Superior temporal gyrus (tissue), 1 donor: ENCODE results near the gene LAP3.

ENCODE experiments used
- DNase-seq: peaks from one replicate; pipeline ENCODE4 v3.0.0-alpha.2; 2016; ENCODE audit errors: extremely low spot score

LAP3 gene

DNA sequence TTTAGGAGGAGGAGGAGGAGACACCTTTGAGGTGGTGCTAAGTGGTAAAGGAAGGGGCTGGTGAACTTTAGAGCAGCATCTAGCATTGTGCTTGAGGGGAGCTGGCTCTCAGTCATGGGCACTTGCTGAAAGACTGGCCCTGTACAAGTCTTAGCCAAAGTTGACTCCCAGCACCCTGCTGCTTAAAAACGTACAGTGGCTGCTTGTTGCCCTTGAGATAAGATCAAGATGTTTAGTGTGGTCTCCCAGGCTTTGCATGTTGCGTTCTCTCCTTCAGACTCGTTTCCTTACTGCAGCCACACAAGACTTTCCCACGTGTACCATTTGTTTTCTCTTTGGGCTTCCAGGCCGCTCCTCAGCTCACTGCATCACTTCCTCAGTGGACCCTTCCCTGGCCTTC is 39.3 kb downstream of the LAP3 start:
- DNase-seq = no peak

DNA sequence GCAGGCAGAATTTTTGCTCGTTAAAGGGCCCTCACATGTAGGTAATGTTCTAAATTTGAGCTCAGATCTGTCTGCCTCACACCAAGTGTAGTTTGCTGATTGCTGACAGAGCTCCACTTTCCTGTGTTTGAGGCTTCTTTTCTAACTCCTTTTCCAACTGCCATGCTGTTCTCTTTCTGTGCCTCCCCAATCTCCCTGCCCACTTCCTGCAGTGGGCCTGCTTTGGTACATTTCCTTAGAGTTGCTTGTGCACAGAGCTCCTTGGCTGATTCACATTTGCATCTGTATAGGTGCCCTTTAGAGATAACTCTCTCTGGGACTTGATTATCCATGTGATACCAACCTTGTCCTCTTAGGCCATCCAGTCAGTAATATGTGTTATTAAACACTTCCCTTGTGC is 41.9 kb downstream of the LAP3 start:
- DNase-seq = no peak

DNA sequence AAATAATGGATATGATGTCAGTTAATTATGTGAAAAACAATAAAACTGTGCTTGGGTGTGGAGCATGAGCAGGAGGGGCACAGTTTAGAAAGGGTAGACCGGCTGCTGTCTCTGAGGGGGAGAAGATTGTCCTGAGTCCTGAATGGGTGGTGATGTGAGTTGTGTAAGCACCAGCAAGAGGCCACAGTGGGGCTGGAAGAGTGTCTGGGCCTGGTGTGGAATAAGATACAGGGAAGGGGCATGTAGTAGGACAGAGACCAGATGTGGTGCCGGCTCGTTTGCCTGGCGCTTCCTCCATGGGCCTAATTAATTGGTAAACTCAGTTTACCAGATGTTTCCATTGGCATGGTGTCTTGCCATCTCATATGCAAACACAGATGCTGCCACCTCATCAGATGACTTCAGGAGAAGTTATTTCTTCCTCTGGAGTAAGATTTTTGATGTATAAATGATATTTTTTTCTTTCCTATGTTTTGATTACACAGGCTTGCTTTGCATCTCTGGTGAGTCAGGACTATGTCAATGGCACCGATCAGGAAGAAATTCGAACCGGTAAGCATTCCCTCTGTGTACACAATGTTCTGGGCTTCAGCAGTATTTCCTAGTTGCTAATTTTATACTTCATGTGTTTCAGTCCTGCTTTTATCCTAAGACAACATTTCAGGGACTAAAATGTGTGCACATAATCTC is 42.6 kb downstream of the LAP3 start:
- DNase-seq = no peak

DNA sequence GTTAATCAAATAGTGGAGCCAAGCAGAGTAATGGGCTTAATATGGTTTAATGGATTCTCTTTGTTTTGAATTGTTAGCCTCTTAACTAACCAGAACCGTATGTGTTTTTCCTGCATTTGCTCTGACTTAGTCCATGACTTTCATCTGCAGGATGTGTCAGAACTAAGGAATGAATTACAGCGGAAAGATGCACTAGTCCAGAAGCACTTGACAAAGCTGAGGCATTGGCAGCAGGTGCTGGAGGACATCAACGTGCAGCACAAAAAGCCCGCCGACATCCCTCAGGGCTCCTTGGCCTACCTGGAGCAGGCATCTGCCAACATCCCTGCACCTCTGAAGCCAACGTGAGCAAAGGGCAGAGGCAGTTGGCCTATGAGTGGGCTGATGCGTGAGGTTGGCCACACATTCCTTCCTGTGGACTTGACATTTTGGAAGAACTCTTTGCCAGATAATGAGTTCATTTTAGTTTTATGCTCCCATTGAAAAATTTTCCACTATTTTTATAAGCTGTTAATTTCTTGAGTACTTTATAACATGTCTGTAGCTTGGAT is 46.5 kb downstream of the LAP3 start:
- DNase-seq = no peak

DNA sequence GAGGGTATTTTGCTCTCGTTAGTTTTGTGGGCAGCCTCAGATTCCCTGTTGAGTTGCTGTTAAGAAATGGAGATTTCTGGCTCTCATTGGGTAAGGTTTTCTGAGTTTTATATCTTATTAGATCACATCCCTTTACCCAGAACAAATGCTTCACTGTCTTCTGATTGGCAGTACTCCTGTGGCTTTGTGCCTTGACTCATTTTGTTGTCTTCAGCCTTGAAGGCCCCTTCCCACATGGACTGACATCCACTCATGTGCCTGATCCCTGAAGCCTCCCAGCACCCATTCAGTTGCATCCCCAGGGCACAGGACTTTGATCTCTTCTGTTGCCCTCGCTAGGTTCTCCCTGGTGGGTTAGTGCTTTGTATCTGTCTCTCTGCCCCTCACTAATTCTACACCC is 47.8 kb downstream of the LAP3 start:
- DNase-seq = no peak

DNA sequence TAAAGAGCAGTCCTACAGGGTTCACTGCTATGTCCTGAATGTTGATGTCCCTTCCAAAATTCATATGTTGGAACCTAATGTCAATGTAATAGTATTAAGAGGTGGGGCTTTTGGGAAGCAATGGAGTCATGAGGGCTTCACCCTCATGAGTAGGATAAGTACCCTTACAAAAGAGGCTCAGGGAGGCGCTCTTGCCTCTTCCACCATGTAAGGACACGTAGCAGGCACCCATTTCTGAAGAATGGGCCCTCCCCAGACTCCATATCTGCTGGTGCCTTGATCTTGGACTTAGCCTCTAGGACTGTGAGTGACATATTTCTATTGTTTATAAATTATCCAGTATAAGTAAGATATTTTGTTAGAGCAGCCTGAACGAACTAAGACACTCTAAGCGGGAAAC is 53.2 kb downstream of the LAP3 start:
- no peak for DNase-seq

DNA sequence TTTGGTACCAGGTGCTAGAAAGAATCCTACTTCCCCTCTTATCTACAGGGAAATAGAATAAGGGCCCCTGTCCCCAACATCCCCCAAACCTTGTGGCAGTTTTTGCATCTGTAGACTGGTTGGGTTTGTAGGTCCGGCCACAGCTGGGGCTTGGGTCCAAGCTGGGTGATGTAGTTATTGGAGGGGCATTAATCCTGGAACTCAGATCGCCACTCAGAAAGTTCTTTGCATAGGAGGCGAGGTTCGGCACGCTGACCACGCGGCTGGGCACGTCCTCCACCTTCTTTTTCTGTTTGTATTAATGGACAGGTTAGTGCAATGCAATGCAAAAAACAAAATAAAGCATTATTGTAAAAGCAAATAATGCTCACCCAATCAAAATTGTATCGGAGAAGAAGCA is 56.6 kb downstream of the LAP3 start:
- DNase-seq = no peak

DNA sequence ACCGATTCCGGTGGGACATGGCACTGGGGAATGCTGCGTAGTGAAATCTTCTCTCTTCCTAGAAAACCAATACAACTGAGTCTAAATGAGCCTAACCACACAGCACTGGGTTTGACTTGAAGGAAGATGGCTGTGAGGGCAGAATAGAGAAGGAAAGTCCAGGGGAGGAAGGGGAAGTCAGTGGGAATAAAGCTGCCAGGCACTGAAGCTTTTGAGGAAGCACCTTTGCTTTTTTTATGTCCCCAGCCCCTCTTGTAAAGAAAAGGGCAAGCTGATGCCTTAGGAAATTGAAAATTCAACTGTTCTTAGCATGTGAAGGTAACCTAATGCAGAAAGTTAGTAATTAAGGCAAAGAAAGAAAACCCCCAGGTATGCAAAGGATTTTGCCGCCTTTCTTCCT is 58.1 kb downstream of the LAP3 start:
- no peak for DNase-seq

DNA sequence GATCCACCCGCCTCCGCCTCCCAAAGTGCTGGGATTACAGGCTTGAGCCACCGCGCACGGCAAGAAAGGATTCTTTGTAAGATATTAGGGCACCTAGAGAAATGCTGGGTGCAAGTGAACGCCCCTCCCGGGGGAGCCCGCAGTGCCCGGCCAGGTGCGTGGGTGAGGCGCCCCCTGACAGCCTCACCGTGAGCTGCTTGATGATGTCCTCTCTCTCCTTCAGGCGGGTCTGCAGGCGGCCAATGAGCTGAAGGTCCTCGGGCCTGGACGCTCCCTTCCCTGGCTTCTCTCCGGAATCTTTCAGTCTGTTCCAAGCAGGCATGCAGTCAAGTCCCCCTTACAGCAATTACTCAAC is 59.3 kb downstream of the LAP3 start:
- no peak for DNase-seq

DNA sequence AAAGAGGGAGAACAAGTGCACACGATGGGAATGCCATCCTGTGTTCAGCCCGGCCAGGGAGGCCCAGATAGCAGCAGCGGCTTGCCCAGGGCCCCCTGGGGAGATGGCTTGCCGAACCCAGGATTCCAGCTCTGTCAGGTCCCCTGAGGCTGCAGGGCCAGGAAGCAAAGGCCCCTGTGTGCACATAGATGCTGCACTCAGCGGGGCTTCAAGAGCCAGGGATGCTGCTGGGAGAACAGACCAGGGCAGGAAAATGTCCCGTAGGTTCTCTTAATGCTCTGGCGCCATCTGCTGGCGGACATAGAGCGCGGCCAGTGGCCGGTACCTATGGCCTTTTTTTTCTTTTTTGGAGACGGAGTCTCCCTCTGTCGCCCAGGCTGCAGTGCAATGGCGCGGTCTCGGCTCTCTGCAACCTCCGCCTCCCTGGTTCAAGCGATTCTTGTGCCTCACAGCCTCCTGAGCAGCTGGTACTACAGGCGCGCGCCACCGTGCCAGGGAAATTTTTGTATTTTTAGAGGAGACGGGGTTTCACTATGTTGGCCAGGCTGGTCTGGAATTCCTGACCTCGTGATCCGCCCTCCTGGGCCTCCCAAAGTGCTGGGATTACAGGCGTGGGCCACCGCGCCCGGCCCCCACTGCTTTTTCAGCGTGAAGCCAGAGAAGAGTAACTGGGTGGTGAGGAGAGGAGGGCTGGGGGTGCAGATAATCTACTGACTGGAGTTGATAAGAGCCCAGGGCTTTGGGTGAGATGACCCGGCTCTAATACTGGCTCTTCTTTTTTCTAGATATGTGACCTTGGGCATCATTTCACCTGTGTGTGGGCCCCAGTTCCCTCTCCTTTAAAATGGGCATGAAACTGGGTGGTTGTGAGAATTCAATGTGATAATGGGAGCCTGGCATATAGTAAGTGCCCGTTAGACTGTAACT is 60.0 kb downstream of the LAP3 start:
- DNase-seq = peak; percentile 93

DNA sequence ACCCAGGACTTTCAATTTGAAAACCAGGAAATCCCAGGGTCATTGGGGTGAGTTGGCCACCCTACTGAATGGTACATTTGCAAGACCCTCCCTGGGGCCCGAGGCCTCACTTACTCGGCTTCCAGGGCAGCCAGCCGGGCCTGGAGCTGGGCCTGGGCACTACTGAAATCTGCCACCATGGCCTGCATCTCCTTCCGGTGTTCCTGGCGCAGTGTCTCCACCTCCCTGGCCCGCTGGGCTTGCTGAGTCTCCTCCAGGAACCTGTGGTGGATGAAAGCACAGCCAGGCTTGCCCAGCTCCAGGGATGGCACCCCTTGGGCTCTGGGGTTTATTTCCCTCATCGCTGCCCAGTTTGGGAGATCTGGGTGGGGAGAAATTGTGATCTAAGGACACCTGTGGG is 62.1 kb downstream of the LAP3 start:
- DNase-seq = no peak

DNA sequence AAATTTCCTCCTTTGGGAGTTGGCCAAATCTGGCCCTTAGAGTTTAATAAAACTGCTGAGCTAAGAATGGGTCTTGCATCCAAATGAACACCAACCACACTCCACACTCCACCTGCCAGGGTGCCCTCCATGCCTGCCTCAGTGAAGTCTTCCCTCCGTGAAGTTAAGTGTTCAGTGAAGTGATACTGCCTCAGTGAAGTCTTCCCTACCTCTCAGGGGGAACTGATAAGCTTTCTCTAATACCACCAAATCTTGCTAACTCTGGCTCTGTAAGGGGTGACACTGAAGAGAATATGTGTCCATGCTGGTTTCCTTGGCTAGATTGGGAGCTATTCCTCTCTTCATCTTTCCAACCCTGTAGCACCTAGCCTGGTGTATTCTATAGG is 65.4 kb downstream of the LAP3 start:
- no peak for DNase-seq

DNA sequence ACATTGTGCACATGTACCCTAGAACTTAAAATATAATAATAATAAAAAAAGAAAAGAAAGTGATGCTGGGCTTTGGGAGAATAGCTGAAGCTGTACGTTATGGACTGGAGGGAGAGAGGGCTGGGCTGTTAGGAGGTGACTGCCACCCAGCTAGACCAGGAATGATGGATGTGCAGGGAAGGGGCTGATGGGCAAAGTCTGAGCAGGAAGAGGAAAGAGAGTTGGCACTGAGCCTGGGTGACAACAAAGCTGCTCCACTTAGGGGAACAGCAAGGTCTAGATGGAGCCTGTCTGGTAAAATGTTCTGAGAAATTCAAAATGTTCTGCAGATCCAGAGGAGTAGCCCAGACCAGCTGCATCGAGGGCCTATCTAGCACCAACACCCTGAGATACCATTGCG is 69.7 kb downstream of the LAP3 start:
- no peak for DNase-seq

DNA sequence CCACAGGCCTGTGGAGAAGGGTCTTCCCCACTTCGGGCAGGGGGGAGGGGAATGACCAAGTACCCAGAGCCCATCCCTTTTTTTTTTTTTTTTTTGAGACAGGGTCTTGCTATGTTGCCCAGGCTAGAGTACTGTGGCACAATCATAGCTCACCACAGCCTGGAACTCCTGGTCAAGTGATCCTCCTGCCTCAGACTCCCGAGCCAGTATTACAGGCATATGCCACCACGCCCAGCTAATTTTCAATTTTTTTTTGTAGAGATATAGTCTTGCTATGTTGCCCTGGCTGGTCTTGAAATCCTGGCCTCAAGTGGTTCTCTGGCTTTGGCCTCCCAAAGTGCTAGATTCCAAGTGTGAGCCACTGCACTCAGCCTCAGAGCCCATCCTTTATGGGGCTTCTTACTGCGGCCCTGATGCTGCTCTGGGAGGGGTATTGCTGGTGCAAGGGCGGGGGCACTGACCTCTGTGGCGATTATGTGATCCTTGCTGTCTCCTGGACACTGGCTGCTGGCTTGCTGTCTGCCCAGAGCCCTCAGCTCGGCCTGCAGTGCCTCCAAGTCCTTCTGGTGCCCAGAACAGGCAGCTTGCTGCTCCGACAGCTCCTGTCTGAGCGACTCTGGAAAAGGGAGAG is 70.3 kb downstream of the LAP3 start:
- DNase-seq = no peak

DNA sequence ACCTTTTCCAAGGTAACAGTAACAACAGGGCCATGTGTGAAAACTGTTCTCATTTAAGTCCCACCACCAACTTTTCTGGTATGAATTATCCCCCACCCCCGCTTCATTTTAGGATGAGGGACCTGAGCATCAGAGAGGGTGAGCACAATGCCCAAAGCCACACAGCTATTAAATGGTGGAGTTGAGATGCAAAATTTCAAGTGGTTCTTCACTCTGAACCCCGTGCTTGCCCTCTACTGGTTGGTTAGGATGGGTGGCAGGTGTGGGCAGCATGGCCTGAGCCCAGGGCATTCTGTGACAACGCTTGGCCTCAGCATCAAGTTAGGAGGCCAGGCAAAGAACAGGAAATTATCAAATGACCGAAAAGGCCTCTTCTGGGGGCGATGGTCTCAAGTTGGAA is 70.9 kb downstream of the LAP3 start:
- no peak for DNase-seq

DNA sequence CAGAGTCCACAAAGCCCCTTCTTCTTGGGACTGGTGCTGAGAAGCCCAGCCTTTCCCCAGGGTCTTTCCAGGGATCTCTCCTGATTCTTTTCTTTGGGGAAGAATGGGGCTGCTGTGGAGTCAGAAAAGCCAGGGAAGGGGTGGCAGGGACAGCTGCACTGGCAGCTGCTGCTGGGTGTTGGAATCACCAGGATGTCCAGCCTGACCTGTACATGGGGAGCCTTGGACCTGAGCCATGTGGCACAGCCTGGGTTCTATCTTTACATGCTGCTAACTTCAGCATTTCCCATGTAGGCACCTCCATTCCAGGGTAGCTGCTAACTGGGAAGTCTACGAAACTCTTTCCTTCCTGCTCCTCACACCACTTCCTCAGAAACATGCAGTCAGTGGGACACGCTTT is 73.4 kb downstream of the LAP3 start:
- no peak for DNase-seq

DNA sequence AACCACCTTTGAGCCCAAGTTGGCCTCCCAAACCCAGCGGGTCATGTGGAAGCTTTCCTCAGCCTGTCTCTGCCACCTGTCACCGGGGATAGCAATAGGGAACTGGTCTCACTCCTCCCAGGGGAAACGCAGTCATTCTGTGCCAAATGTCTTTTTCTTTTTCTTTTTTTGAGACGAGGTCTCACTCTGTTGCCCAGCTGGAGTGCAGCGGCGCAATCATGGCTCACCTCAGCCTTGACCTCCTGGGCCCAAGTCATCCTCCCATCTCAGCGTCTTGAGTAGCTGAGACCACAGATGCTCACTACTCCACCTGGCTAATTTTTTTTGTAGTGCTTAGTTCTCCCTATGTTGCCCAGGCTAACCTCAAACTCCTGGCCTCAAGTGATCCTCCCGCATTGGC is 77.7 kb downstream of the LAP3 start:
- no peak for DNase-seq

DNA sequence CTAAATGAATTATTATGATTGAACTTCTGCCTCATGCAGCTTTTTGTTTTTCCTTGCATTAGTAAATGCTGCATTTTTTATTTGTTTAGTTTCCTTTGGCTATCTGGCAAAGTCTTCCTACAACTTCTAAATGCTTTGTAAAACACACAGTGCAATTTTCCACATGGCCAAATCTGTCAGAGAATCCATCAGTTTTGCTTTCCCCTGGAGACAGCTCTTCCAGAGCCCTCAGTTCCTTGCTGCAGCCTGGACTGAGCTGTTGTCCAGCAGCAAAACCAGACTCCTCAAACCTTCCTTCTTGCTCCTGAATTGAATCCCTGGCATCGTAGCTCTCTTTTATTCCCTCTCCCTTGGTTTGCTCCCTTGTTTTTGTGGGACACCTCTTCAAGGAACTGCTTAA is 80.1 kb downstream of the LAP3 start:
- no peak for DNase-seq
